CD14-positive monocyte (primary cell): Measurements from ENCODE around the gene ESRRB. TPM values are rescaled to one million over a fixed set of nuclear protein-coding genes. Genes with fewer than 3 reads are reported as not detected.

Source experiments
- DNase-seq, 3 donors: peaks; one replicate each; pipeline ENCODE4 v3.0.0-alpha.2; 2011 to 2022
- H2AFZ ChIP-seq: 2 replicates; pipeline ENCODE4 v1.6.0; 2012; ENCODE audit warnings: mild to moderate bottlenecking, low read depth, low read length, inconsistent platforms; ENCODE audit not compliant: insufficient read depth, poor library complexity, severe bottlenecking
- H3K27ac ChIP-seq, 2 donors: 1 replicate in 1 of 2; 2 replicates in 1 of 2; pipeline ENCODE4 v1.5.1; 2012 to 2013; ENCODE audit warnings: low read length in 2 of 2, control low read depth in 1 of 2, inconsistent platforms in 1 of 2, low read depth in 1 of 2, mild to moderate bottlenecking in 1 of 2
- H3K27me3 ChIP-seq, 2 donors: one replicate each; pipeline versions ENCODE4 v1.6.0 to v1.6.1; 2011 to 2013; ENCODE audit warnings: low read length in 2 of 2; ENCODE audit not compliant: control insufficient read depth in 2 of 2, insufficient read depth in 2 of 2
- H3K36me3 ChIP-seq, 2 donors: replicated peaks in 1 of 2; 1 replicate in 1 of 2; 2 replicates in 1 of 2; pipeline versions ENCODE4 v1.5.1 to v1.6.1; 2012 to 2013; ENCODE audit warnings: low read length in 2 of 2, control low read depth in 1 of 2, inconsistent platforms in 1 of 2, mild to moderate bottlenecking in 1 of 2; ENCODE audit not compliant: insufficient read depth in 2 of 2, control insufficient read depth in 1 of 2
- H3K4me1 ChIP-seq, 2 donors: 1 replicate in 1 of 2; 2 replicates in 1 of 2; pipeline versions ENCODE4 v1.5.1 to v1.6.1; 2012 to 2013; ENCODE audit warnings: low read length in 2 of 2, control low read depth in 1 of 2, inconsistent platforms in 1 of 2, mild to moderate bottlenecking in 1 of 2, moderate library complexity in 1 of 2; ENCODE audit not compliant: insufficient read depth in 2 of 2, control insufficient read depth in 1 of 2
- H3K4me2 ChIP-seq: replicated peaks from 2 replicates; pipeline ENCODE3; 2012; ENCODE audit warnings: low read length, moderate library complexity, mild to moderate bottlenecking; ENCODE audit not compliant: poor library complexity, severe bottlenecking; ENCODE audit errors: extremely low read depth
- H3K4me3 ChIP-seq, 3 experiments: fragments of 200-600 bp in 1 of 3; sonication (generic) in 1 of 3; replicated peaks in 1 of 3; 1 replicate in 2 of 3; 2 replicates in 1 of 3; pipeline ENCODE4 v1.5.1; 2011 to 2013; ENCODE audit warnings: low read length in 3 of 3, mild to moderate bottlenecking in 3 of 3, control low read depth in 2 of 3, low read depth in 2 of 3, inconsistent platforms in 1 of 3, moderate library complexity in 1 of 3
- H3K79me2 ChIP-seq: 2 replicates; pipeline ENCODE4 v1.6.0; 2012; ENCODE audit warnings: mild to moderate bottlenecking, control low read depth, inconsistent platforms, low read length, moderate library complexity; ENCODE audit not compliant: insufficient read depth
- H3K9ac ChIP-seq: 2 replicates; pipeline ENCODE4 v1.6.0; 2017; ENCODE audit warnings: low read length, mild to moderate bottlenecking; ENCODE audit not compliant: insufficient read depth, poor library complexity, severe bottlenecking
- H3K9me3 ChIP-seq, 2 donors: replicated peaks in 1 of 2; 1 replicate in 1 of 2; 2 replicates in 1 of 2; pipeline versions ENCODE4 v1.5.1 to v1.6.1; 2012 to 2013; ENCODE audit warnings: low read length in 2 of 2, control low read depth in 1 of 2; ENCODE audit not compliant: control insufficient read depth in 1 of 2, insufficient read depth in 1 of 2
- H4K20me1 ChIP-seq: 2 replicates; pipeline ENCODE4 v1.6.0; 2012; ENCODE audit warnings: mild to moderate bottlenecking, low read length, control low read depth, moderate library complexity; ENCODE audit not compliant: insufficient read depth
- H3K27ac Mint-ChIP-seq, 7 donors: one replicate each; pipeline ENCODE4 v1.8.0; 2020; ENCODE audit warnings: mild to moderate bottlenecking in 7 of 7, mixed read lengths in 7 of 7, moderate library complexity in 6 of 7, inconsistent platforms in 2 of 7
- H3K27me3 Mint-ChIP-seq, 3 donors: one replicate each; pipeline ENCODE4 v1.8.0; 2021 to 2022; ENCODE audit warnings: low read depth in 3 of 3, mild to moderate bottlenecking in 3 of 3, mixed read lengths in 3 of 3, moderate library complexity in 3 of 3, inconsistent platforms in 1 of 3
- H3K36me3 Mint-ChIP-seq, 2 donors: one replicate each; pipeline ENCODE4 v1.8.0; 2020; ENCODE audit warnings: mixed read lengths in 2 of 2, inconsistent platforms in 1 of 2, mild to moderate bottlenecking in 1 of 2
- H3K4me1 Mint-ChIP-seq: one replicate; pipeline ENCODE4 v1.8.0; 2020; ENCODE audit warnings: mild to moderate bottlenecking, mixed read lengths
- H3K4me3 Mint-ChIP-seq, 2 donors: one replicate each; pipeline ENCODE4 v1.8.0; 2020; ENCODE audit warnings: mild to moderate bottlenecking in 2 of 2, mixed read lengths in 2 of 2, moderate library complexity in 1 of 2
- H3K9me3 Mint-ChIP-seq, 7 donors: one replicate each; pipeline ENCODE4 v1.8.0; 2020 to 2022; ENCODE audit warnings: mixed read lengths in 7 of 7, mild to moderate bottlenecking in 6 of 7, moderate library complexity in 6 of 7, inconsistent platforms in 2 of 7
- CTCF ChIP-seq: fragments of 200-600 bp; IDR thresholded peaks from one replicate; pipeline ENCODE4 v1.8.0; 2022; ENCODE audit warnings: antibody characterized with exemption, mild to moderate bottlenecking
- WGBS: methylation state at CpG from one replicate; pipeline ENCODE4 v1.1.5; 2013; ENCODE audit warnings: missing lambda C conversion rate; ENCODE audit not compliant: insufficient coverage; 5-methylcytosine and 5-hydroxymethylcytosine counted together
- intact Hi-C, 2 donors: fragments of 100-400 bp; cut with micrococcal nuclease; formaldehyde crosslinking; loops; one replicate each; pipeline versions ENCODE4 v1.15.0 to v1.15.1; 2023
- polyA plus RNA-seq, 3 donors: library from polyadenylated mRNA; depleted of rRNA in 1 of 3; unstranded in 2 of 3; stranded (reverse) in 1 of 3; fragments of 300-500 nt in 2 of 3; fragments of >200 nt in 1 of 3; fragmentation: Illumina TruSeq in 2 of 3; gene quantifications; 1 replicate in 2 of 3; 2 replicates in 1 of 3; pipeline ENCODE4 v1.2.3, GENCODE V29; 2012 to 2021

Gene ESRRB
- polyA plus RNA-seq, 3 donors: 0.03 TPM; not detected in 2

- Histone ChIP-seq H3K4me3 (no peak overlapping the region), H3K9me3 (no peaks in the 10 kb centered on the region), H2AFZ (no peak overlapping the region), H3K4me2 (no peak overlapping the region), H3K27me3 (no peaks in the 10 kb centered on the region), H4K20me1 (no peaks in the 10 kb centered on the region), H3K9ac (no peak overlapping the region), H3K79me2 (no peaks in the 10 kb centered on the region), H3K27ac (no peak overlapping the region), H3K36me3 (no peaks in the 10 kb centered on the region), H3K4me1 (no peaks in the 10 kb centered on the region)
- peaks cover 0 to 7% (median 0%) of the 10 kb centered on the region in 7 donors for H3K9me3 Mint-ChIP-seq
- H3K4me1 Mint-ChIP-seq: no peaks in the 10 kb centered on the region
- 83% methylated on average over 7 of the region's 24 CpGs for WGBS
- no peak for DNase-seq
- H3K27me3 Mint-ChIP-seq: peaks cover 3 to 13% (median 6%) of the 10 kb centered on the region in 3 donors
- intact Hi-C loops: no loop called here
- no peak overlapping the region for H3K27ac Mint-ChIP-seq
- no peaks in the 10 kb centered on the region for H3K36me3 Mint-ChIP-seq
- TF ChIP-seq CTCF: no peak
- no peak overlapping the region for H3K4me3 Mint-ChIP-seq
These were observed 36.0 kb upstream of the ESRRB start for GRCh38 chr14:76339728-76340615.

- no peak overlapping the region for H3K9ac ChIP-seq
- no peak overlapping the region for H3K27ac Mint-ChIP-seq
- H3K36me3 Mint-ChIP-seq: no peaks in the 10 kb centered on the region
- H3K36me3 ChIP-seq: no peaks in the 10 kb centered on the region
- WGBS: 84% methylated on average over 3 of the region's 4 CpGs
- H3K9me3 ChIP-seq: no peaks in the 10 kb centered on the region
- H3K4me2 ChIP-seq: no peak overlapping the region
- no peaks in the 10 kb centered on the region for H3K79me2 ChIP-seq
- no peaks in the 10 kb centered on the region for H4K20me1 ChIP-seq
- no peak overlapping the region for H3K27ac ChIP-seq
- no peaks in the 10 kb centered on the region for H3K4me1 Mint-ChIP-seq
- TF ChIP-seq CTCF: no peak
- no peak overlapping the region for H2AFZ ChIP-seq
- no peaks in the 10 kb centered on the region for H3K4me1 ChIP-seq
- H3K27me3 ChIP-seq: no peaks in the 10 kb centered on the region
- peaks cover 0 to 12% (median 11%) of the 10 kb centered on the region in 3 donors for H3K27me3 Mint-ChIP-seq
- no peak for DNase-seq
- intact Hi-C loops: no loop called here
- H3K4me3 Mint-ChIP-seq: no peak overlapping the region
- H3K4me3 ChIP-seq: no peak overlapping the region
- H3K9me3 Mint-ChIP-seq: peaks cover 0 to 5% (median 0%) of the 10 kb centered on the region in 7 donors
These were observed 32.6 kb upstream of the ESRRB start for GRCh38 chr14:76343386-76343785.
